ENCODE measurements around the gene HIVEP3. TPM values are rescaled to one million over a fixed set of nuclear protein-coding genes. Genes with fewer than 3 reads are reported as not detected.
A peak's percentile ranks its signal among the peaks of the same experiment; 100 is the strongest.

HIVEP3 gene
- total RNA-seq, 1 donor from 2014 or later, result 3.6 TPM

- Mint-ChIP-seq H3K27ac (ENCODE audit: unreplicated experiment) (peak overlapping the region; percentile 47), H3K4me1 (ENCODE audit: low read depth) (peaks cover 74% of the 10 kb centered on the region), H3K4me3 (ENCODE audit: unreplicated experiment) (no peak overlapping the region), H3K36me3 (ENCODE audit: low read depth) (no peaks in the 10 kb centered on the region), H3K27me3 (ENCODE audit: low read depth) (no peaks in the 10 kb centered on the region), H3K9me3 (ENCODE audit: low read depth) (no peaks in the 10 kb centered on the region)
- TF ChIP-seq, protein P1, sequence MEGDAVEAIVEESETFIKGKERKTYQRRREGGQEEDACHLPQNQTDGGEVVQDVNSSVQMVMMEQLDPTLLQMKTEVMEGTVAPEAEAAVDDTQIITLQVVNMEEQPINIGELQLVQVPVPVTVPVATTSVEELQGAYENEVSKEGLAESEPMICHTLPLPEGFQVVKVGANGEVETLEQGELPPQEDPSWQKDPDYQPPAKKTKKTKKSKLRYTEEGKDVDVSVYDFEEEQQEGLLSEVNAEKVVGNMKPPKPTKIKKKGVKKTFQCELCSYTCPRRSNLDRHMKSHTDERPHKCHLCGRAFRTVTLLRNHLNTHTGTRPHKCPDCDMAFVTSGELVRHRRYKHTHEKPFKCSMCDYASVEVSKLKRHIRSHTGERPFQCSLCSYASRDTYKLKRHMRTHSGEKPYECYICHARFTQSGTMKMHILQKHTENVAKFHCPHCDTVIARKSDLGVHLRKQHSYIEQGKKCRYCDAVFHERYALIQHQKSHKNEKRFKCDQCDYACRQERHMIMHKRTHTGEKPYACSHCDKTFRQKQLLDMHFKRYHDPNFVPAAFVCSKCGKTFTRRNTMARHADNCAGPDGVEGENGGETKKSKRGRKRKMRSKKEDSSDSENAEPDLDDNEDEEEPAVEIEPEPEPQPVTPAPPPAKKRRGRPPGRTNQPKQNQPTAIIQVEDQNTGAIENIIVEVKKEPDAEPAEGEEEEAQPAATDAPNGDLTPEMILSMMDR (IDR thresholded peaks at IDR 0.05), result no peak
- no peak for DNase-seq (ENCODE audit: low spot score)
Observed at GRCh38 chr1:41670217-41670957, 248.3 kb downstream of the HIVEP3 start.

DNA sequence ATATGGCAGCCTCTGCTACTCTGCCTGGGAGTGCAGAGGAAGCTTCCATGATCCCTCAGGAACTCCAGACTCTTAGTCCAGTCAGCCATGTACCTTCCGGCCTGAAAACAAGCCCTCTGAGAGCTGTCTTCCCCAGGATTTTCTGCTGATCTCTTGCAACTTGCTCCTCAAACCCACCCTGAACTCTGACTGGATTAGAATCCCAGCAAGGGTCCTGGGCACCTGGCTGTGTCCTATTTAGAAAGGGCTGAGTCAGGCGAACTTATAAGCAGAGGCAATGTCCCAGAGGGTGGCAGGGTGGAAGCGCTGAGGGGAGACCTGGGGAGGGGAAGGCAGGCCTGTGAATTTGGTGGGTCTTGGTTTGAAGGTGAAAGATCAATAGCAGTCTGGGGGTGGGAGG lies 249.8 kb downstream of the HIVEP3 start:
- no peak for DNase-seq (ENCODE audit: low spot score)
- no peaks in the 10 kb centered on the region for H3K27me3 Mint-ChIP-seq (ENCODE audit: low read depth)
- H3K4me3 Mint-ChIP-seq (ENCODE audit: unreplicated experiment), result no peak overlapping the region
- TF ChIP-seq, protein P1 (IDR thresholded peaks at IDR 0.05), result no peak
- H3K36me3 Mint-ChIP-seq (ENCODE audit: low read depth), result no peaks in the 10 kb centered on the region
- H3K4me1 Mint-ChIP-seq (ENCODE audit: low read depth), result peaks cover 83% of the 10 kb centered on the region
- no peaks in the 10 kb centered on the region for H3K9me3 Mint-ChIP-seq (ENCODE audit: low read depth)
- H3K27ac Mint-ChIP-seq (ENCODE audit: unreplicated experiment), result no peak overlapping the region

DNA sequence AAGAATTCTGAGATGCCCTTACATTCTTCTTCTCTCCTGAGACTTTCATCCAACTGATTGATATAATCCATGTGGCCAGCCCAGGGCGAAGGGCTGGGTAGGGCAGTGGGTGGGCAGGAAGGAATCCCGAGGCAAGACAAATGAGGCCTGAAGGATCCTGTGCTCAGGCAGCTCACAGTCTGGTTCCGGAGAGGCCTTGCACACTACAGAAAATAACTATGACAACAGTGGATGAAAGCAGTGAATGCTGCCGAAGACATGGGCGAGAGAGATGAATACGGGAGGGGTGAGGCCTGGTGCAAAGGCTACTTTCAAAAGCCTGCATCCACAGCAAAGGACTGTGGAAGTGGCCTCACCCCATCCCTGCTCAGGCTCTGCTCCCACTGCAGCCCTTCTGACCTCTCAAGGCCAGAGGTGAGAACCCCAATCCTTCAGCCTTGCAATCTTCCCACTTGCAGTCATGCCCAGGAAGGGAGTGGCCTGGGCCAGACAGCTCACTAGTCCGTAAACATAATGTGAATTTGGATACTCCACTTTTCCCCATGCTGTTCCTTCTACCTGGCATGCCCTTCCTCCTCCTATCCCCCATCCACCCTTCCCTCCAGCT lies 250.6 kb downstream of the HIVEP3 start:
- DNase-seq (ENCODE audit: low spot score), result no peak

DNA sequence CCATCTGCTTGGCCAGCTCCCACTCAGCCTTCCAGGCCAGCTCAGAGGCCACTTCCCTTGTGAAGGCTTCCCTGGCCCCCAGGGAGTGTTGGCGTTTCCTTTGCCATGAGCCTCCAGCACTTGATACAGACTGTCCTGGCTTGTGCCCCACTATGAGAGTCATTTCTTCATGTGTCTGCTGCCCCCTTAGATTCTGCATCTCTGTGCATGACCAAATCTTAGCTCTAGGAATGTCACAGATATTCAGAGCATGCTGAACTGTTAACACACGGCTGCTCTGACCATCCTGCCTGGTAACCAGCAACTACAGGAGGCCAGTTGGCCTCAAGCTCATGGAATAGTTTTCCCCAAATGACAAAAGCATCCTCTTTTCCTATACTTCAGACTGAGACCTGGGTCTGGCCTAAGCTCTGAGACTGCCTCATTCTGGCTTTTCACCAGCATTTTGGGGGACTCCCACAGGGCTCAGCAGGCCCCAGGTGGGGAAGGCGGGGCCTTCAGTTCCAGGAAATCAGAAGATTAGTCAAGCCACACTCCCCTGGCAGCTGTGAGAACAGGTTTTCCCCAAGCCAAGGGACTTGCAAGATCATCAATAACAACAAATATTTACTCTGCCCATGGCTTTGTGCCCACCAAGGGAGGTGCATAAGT lies 251.6 kb downstream of the HIVEP3 start:
- TF ChIP-seq, protein P1 (IDR thresholded peaks at IDR 0.05), result no peak
- H3K27ac Mint-ChIP-seq (ENCODE audit: unreplicated experiment), result peak overlapping the region; percentile 67
- DNase-seq (ENCODE audit: low spot score), result no peak
- H3K36me3 Mint-ChIP-seq (ENCODE audit: low read depth), result no peaks in the 10 kb centered on the region
- no peak overlapping the region for H3K4me3 Mint-ChIP-seq (ENCODE audit: unreplicated experiment)
- H3K4me1 Mint-ChIP-seq (ENCODE audit: low read depth), result peaks cover 71% of the 10 kb centered on the region
- no peaks in the 10 kb centered on the region for H3K27me3 Mint-ChIP-seq (ENCODE audit: low read depth)
- H3K9me3 Mint-ChIP-seq (ENCODE audit: low read depth), result no peaks in the 10 kb centered on the region

More for the DNA sequence above, 250.6 kb downstream of the HIVEP3 start:
- Mint-ChIP-seq H3K4me3 (ENCODE audit: unreplicated experiment) (no peak overlapping the region), H3K27me3 (ENCODE audit: low read depth) (no peaks in the 10 kb centered on the region), H3K4me1 (ENCODE audit: low read depth) (peaks cover 79% of the 10 kb centered on the region), H3K27ac (ENCODE audit: unreplicated experiment) (peak overlapping the region; percentile 22), H3K36me3 (ENCODE audit: low read depth) (no peaks in the 10 kb centered on the region), H3K9me3 (ENCODE audit: low read depth) (no peaks in the 10 kb centered on the region)
- TF ChIP-seq, protein P1 (IDR thresholded peaks at IDR 0.05), result no peak

Data from chondrocyte (in vitro differentiated cells).